ENCODE data around the gene SH3GL3. TPM values are rescaled to one million over a fixed set of nuclear protein-coding genes. Genes with fewer than 3 reads are reported as not detected.

Gene SH3GL3
- total and polyA plus RNA-seq, 7 donors: 0.04 to 0.99 (median 0.63) TPM; not detected in 3

DNA sequence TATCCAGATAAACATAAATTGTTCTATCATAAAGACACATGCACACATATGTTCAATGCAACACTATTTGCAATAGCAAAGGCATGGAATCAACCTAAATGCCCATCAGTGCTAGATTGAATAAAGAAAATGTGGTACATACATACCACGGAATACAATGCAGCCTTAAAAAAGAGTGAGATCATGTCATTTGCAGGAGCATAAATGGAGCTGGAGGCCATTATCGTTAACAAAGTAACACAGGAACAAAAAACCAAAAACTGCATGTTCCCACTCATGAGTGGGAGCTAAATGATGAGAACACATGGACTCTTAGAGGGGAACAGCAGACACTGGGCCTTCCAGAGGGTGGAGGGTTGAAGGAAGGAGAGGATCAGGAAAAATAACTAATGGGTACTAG is 79.2 kb downstream of the SH3GL3 start:
- H3K9me3 ChIP-seq: peaks cover 0 to 13% (median 5%) of the 10 kb centered on the region in 4 donors
- WGBS, 2 donors: 62 to 84% methylated on average over 2 of the region's 2 CpGs
- DNase-seq: no peak
- no peaks in the 10 kb centered on the region for H3K4me1 ChIP-seq
- TF ChIP-seq POLR2AphosphoS5 (IDR thresholded peaks at IDR 0.05) (no peak), EP300 (IDR thresholded peaks at IDR 0.05) (no peak), POLR2A (IDR thresholded peaks at IDR 0.05) (no peak)
- TF ChIP-seq, protein P1, sequence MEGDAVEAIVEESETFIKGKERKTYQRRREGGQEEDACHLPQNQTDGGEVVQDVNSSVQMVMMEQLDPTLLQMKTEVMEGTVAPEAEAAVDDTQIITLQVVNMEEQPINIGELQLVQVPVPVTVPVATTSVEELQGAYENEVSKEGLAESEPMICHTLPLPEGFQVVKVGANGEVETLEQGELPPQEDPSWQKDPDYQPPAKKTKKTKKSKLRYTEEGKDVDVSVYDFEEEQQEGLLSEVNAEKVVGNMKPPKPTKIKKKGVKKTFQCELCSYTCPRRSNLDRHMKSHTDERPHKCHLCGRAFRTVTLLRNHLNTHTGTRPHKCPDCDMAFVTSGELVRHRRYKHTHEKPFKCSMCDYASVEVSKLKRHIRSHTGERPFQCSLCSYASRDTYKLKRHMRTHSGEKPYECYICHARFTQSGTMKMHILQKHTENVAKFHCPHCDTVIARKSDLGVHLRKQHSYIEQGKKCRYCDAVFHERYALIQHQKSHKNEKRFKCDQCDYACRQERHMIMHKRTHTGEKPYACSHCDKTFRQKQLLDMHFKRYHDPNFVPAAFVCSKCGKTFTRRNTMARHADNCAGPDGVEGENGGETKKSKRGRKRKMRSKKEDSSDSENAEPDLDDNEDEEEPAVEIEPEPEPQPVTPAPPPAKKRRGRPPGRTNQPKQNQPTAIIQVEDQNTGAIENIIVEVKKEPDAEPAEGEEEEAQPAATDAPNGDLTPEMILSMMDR (IDR thresholded peaks at IDR 0.05): no peak
- intact Hi-C loops (cut with DNase I): no loop called here
- no peak overlapping the region for H3K4me3 ChIP-seq
- no peaks in the 10 kb centered on the region for H3K27me3 ChIP-seq
- no peaks in the 10 kb centered on the region for H3K36me3 ChIP-seq
- no peak overlapping the region for H3K27ac ChIP-seq

DNA sequence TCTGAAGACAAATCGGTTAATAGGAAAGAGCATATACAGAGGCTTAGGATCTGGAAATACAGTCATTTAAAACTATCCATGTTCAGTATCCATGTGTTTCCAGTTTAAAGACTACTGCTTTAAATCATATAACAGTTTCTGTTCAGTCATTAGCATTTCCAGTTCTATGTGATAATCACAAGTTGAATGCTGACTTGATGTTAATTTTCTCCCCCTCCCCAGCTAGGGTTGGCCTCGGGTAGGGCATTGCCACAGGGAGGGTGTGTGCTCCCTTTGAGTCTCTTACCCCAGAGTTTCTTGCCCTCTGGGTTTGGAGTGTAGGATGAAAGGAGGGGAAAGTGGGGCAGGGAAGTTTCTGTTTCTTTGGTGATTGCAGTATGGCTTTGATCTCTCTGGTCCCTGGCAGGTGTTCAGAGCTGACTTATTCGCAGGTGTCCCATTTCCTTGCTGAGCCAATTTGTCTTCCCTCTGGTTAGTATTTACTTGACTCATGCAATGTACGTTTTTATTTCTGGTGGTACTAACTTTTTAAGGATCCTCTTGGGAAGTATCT is 86.3 kb downstream of the SH3GL3 start:
- 48 to 66% methylated on average over 4 of the region's 4 CpGs for WGBS, 2 donors
- TF ChIP-seq EP300 (IDR thresholded peaks at IDR 0.05) (no peak), POLR2AphosphoS5 (IDR thresholded peaks at IDR 0.05) (no peak), POLR2A (IDR thresholded peaks at IDR 0.05) (no peak)
- TF ChIP-seq, protein P1 (IDR thresholded peaks at IDR 0.05): no peak
- Histone ChIP-seq H3K27me3 (no peaks in the 10 kb centered on the region), H3K4me1 (no peaks in the 10 kb centered on the region), H3K4me3 (no peak overlapping the region), H3K9me3 (peaks cover 0 to 13% (median 5%) of the 10 kb centered on the region in 4 donors), H3K27ac (no peak overlapping the region), H3K36me3 (no peaks in the 10 kb centered on the region)
- intact Hi-C loops (cut with DNase I): no loop called here
- no peak for DNase-seq

DNA sequence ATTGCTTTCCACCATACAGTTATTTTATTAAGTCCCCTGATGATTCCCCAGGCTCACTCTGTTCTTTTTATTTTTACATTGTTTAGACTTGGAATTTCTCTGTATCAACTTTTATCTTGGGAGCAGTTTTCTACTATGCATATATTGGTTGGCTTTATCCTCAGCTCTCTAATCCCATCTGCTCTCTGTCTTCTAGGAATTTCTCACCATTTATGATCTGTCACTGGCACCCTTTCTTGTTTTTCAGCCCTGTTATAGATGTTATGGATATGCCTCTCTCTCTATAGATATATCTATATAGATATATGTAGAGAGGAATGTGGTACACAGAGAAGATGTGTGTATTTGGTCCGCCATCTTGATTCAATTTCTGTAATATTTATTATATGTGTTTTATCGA is 90.5 kb downstream of the SH3GL3 start:
- no peaks in the 10 kb centered on the region for H3K9me3 ChIP-seq
- intact Hi-C loops (cut with DNase I): no loop called here
- H3K4me1 ChIP-seq: no peaks in the 10 kb centered on the region
- 92 to 93% methylated on average over 2 of the region's 2 CpGs for WGBS, 2 donors
- TF ChIP-seq POLR2AphosphoS5 (IDR thresholded peaks at IDR 0.05) (no peak), EP300 (IDR thresholded peaks at IDR 0.05) (no peak), POLR2A (IDR thresholded peaks at IDR 0.05) (no peak)
- TF ChIP-seq, protein P1 (IDR thresholded peaks at IDR 0.05): no peak
- H3K4me3 ChIP-seq: no peak overlapping the region
- H3K27ac ChIP-seq: no peak overlapping the region
- H3K27me3 ChIP-seq: no peaks in the 10 kb centered on the region
- no peaks in the 10 kb centered on the region for H3K36me3 ChIP-seq
- DNase-seq: no peak

DNA sequence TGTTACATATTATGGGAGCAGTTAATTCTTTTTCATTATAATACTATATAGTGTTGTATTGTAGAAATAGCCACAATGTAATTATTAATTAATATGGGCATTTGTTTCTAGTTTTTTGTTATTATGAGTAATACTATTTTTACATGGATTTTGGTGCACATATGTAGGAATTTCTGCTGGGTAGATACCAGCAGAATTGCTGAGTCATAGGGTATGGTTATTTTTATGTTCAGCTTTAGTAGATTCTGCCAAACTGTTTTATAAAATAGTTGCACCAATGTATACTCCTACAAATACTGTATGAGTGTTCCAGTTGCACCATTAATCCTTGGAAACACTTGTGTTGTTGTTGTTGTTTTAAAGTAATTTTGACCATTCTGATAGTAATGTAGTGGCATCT is 91.5 kb downstream of the SH3GL3 start:
- intact Hi-C loops (cut with DNase I): no loop called here

More for the DNA sequence above, 91.5 kb downstream of the SH3GL3 start:
- Histone ChIP-seq H3K27me3 (no peaks in the 10 kb centered on the region), H3K36me3 (no peaks in the 10 kb centered on the region), H3K4me3 (no peak overlapping the region), H3K9me3 (no peaks in the 10 kb centered on the region), H3K27ac (no peak overlapping the region), H3K4me1 (no peaks in the 10 kb centered on the region)
- TF ChIP-seq POLR2A (IDR thresholded peaks at IDR 0.05) (no peak), POLR2AphosphoS5 (IDR thresholded peaks at IDR 0.05) (no peak), EP300 (IDR thresholded peaks at IDR 0.05) (no peak)
- TF ChIP-seq, protein P1 (IDR thresholded peaks at IDR 0.05): no peak
- no peak for DNase-seq
